Measurements from ENCODE around the gene TBC1D23. TPM values are rescaled to one million over a fixed set of nuclear protein-coding genes. Genes with fewer than 3 reads are reported as not detected.

Gene TBC1D23
- total RNA-seq, 2 experiments from 2014 or later, result 28.6 to 29.3 TPM

Other genes starting within 250 kb of the TBC1D23 start
- gene FILIP1L, start 146.5 kb upstream of the TBC1D23 start, total RNA-seq, result 1 to 10 TPM; 1.5 to 1.7 TPM
- 10 to 100 TPM; 39.5 to 46.2 TPM for gene NIT2, start 73.8 kb downstream of the TBC1D23 start, total RNA-seq
- 10 to 100 TPM; 42.1 to 43.8 TPM for gene TOMM70, start 140.1 kb downstream of the TBC1D23 start, total RNA-seq
- gene LNP1, start 140.5 kb downstream of the TBC1D23 start, total RNA-seq, result 1 to 10 TPM; 1.4 TPM
- under 1 TPM; 0.29 to 0.42 TPM for gene TMEM45A, start 231.6 kb downstream of the TBC1D23 start, total RNA-seq

Data from activated CD8-positive, alpha-beta T cell treated with anti-CD3 and anti-CD28 coated beads, Interleukin-2, amount 10 ng/mL, durations not matched to agents 7 days and 5 days (primary cell).